LHCN-M2 (cell line): ENCODE measurements around the gene SENP1. TPM values are rescaled to one million over a fixed set of nuclear protein-coding genes. Genes with fewer than 3 reads are reported as not detected.

ENCODE experiments used
- DNase-seq: peaks from one replicate; pipeline ENCODE4 v3.0.0-alpha.2; 2012; ENCODE audit warnings: low read depth
- total RNA-seq: library from RNA; depleted of rRNA; stranded (reverse); fragments of >200 nt; gene quantifications from 2 replicates; pipeline ENCODE4 v1.2.3, GENCODE V29; 2014

The SENP1 gene
- total RNA-seq, 1 experiment from 2014 or later, result 22.0 TPM

- no peak for DNase-seq
Observed at GRCh38 chr12:48037267-48037915, 68.5 kb downstream of the SENP1 start.

GRCh38 chr12:48036818-48037217 is 69.1 kb downstream of the SENP1 start:
- no peak for DNase-seq

GRCh38 chr12:48034835-48035805 is 70.8 kb downstream of the SENP1 start:
- DNase-seq, result no peak

GRCh38 chr12:48033451-48033850 is 72.4 kb downstream of the SENP1 start:
- no peak for DNase-seq

- DNase-seq, result no peak
Observed at GRCh38 chr12:48032597-48032996, 73.3 kb downstream of the SENP1 start.

- DNase-seq, result no peak
Observed at GRCh38 chr12:48031135-48031960, 74.5 kb downstream of the SENP1 start.

GRCh38 chr12:48030173-48030650 is 75.7 kb downstream of the SENP1 start:
- no peak for DNase-seq

GRCh38 chr12:48029491-48030172 is 76.2 kb downstream of the SENP1 start:
- no peak for DNase-seq

- DNase-seq, result no peak
Observed at GRCh38 chr12:48028541-48029431, 77.1 kb downstream of the SENP1 start.

- DNase-seq, result no peak
Observed at GRCh38 chr12:48027183-48028002, 78.5 kb downstream of the SENP1 start.

GRCh38 chr12:48026060-48026827 is 79.6 kb downstream of the SENP1 start:
- no peak for DNase-seq

GRCh38 chr12:48025281-48025680 is 80.6 kb downstream of the SENP1 start:
- DNase-seq, result no peak

GRCh38 chr12:48024735-48025134 is 81.1 kb downstream of the SENP1 start:
- DNase-seq, result no peak

- DNase-seq, result no peak
Observed at GRCh38 chr12:48023386-48023785, 82.5 kb downstream of the SENP1 start.

- no peak for DNase-seq
Observed at GRCh38 chr12:48022676-48023385, 83.0 kb downstream of the SENP1 start.

GRCh38 chr12:48022180-48022521 is 83.7 kb downstream of the SENP1 start:
- DNase-seq, result no peak

- no peak for DNase-seq
Observed at GRCh38 chr12:48021485-48022179, 84.2 kb downstream of the SENP1 start.
